HEK293 (cell line): ENCODE measurements around the gene SLC2A9.

Experiments used
- CTCF ChIA-PET: fragments of 350-600 bp; formaldehyde crosslinking; extraction: SDS; loops from one replicate; lab custom pipeline; 2021; ENCODE audit warnings: antibody characterized with exemption; lab: Yijun Ruan, JAX
- POLR2A ChIA-PET: fragments of 300-600 bp; formaldehyde crosslinking; extraction: SDS; loops from one replicate; lab custom pipeline; 2020; ENCODE audit warnings: antibody characterized with exemption, inconsistent platforms; lab: Yijun Ruan, JAX
- H3K27ac ChIP-seq: fragments of 200-500 bp; sonication (Bioruptor generic); 2 replicates; pipeline ENCODE4 v1.5.1; 2014; ENCODE audit warnings: low read depth, low read length, control low read depth, inconsistent platforms; ENCODE audit errors: extremely low read depth
- H3K36me3 ChIP-seq, 2 experiments: fragments of 200-500 bp in 1 of 2; sonication (Bioruptor generic) in 1 of 2; 1 replicate in 1 of 2; 2 replicates in 1 of 2; pipeline ENCODE4 v1.5.1; 2014 to 2017; ENCODE audit warnings: inconsistent platforms in 2 of 2, low read length in 2 of 2; ENCODE audit not compliant: control insufficient read depth in 2 of 2, insufficient read depth in 1 of 2
- H3K4me1 ChIP-seq: fragments of 200-500 bp; sonication (Bioruptor generic); 2 replicates; pipeline ENCODE4 v1.5.1; 2014; ENCODE audit warnings: mild to moderate bottlenecking, low read length, inconsistent platforms; ENCODE audit not compliant: control insufficient read depth, insufficient read depth
- H3K4me3 ChIP-seq: 2 replicates; pipeline ENCODE4 v1.5.1; 2011; ENCODE audit warnings: low read depth, mild to moderate bottlenecking, control low read depth, low read length, moderate library complexity
- H3K9me3 ChIP-seq: fragments of 200-500 bp; sonication (Bioruptor generic); 2 replicates; pipeline ENCODE4 v1.5.1; 2014; ENCODE audit warnings: low read depth, low read length, inconsistent platforms; ENCODE audit not compliant: control insufficient read depth, insufficient read depth
- CTCF ChIP-seq: fragments of 450-650 bp; formaldehyde crosslinking; IDR thresholded peaks from 2 replicates; pipeline ENCODE4 v1.5.1; 2016; ENCODE audit warnings: missing biosample characterization, missing genetic modification characterization
- IKZF3 ChIP-seq: fragments of 450-650 bp; IDR thresholded peaks from 2 replicates; pipeline ENCODE4 v1.5.0; 2018; ENCODE audit warnings: missing biosample characterization, mild to moderate bottlenecking, missing genetic modification characterization, moderate library complexity
- INSM2 ChIP-seq: fragments of 450-650 bp; formaldehyde crosslinking; IDR thresholded peaks from 2 replicates; pipeline ENCODE4 v1.5.1; 2016; ENCODE audit warnings: missing biosample characterization, missing genetic modification characterization
- REPIN1 ChIP-seq: fragments of 450-650 bp; formaldehyde crosslinking; IDR thresholded peaks from 2 replicates; pipeline ENCODE4 v1.5.1; 2017; ENCODE audit warnings: missing biosample characterization, missing genetic modification characterization, low read depth
- SP2 ChIP-seq: fragments of 450-650 bp; formaldehyde crosslinking; IDR thresholded peaks from 2 replicates; pipeline ENCODE4 v1.5.1; 2016; ENCODE audit warnings: missing biosample characterization, missing genetic modification characterization
- SP3 ChIP-seq: fragments of 450-650 bp; formaldehyde crosslinking; IDR thresholded peaks from 2 replicates; pipeline ENCODE4 v1.5.1; 2016; ENCODE audit warnings: missing biosample characterization, missing genetic modification characterization
- YY1 ChIP-seq: fragments of 450-650 bp; formaldehyde crosslinking; IDR thresholded peaks from 2 replicates; pipeline ENCODE4 v1.5.1; 2018; ENCODE audit warnings: missing biosample characterization, missing genetic modification characterization
- ZFP37 ChIP-seq: fragments of 450-650 bp; formaldehyde crosslinking; IDR thresholded peaks from 2 replicates; pipeline ENCODE4 v1.5.1; 2016; ENCODE audit warnings: missing biosample characterization, missing genetic modification characterization
- ZNF140 ChIP-seq: fragments of 450-650 bp; formaldehyde crosslinking; IDR thresholded peaks from 2 replicates; pipeline ENCODE4 v1.5.1; 2016; ENCODE audit warnings: missing biosample characterization, missing genetic modification characterization
- ZNF214 ChIP-seq: fragments of 450-650 bp; formaldehyde crosslinking; IDR thresholded peaks from 2 replicates; pipeline ENCODE4 v1.5.1; 2017; ENCODE audit warnings: missing biosample characterization, mild to moderate bottlenecking, missing genetic modification characterization, borderline replicate concordance
- ZNF280C ChIP-seq: fragments of 450-650 bp; formaldehyde crosslinking; IDR thresholded peaks from 2 replicates; pipeline ENCODE4 v1.5.1; 2016; ENCODE audit warnings: missing biosample characterization, missing genetic modification characterization
- ZNF335 ChIP-seq: fragments of 450-650 bp; formaldehyde crosslinking; conservative IDR thresholded peaks from 2 replicates; pipeline ENCODE4 v1.5.1; 2016; ENCODE audit warnings: missing biosample characterization, missing genetic modification characterization
- ZNF350 ChIP-seq: fragments of 450-650 bp; formaldehyde crosslinking; IDR thresholded peaks from 2 replicates; pipeline ENCODE4 v1.5.0; 2017; ENCODE audit warnings: missing biosample characterization, mild to moderate bottlenecking, missing genetic modification characterization
- ZNF449 ChIP-seq: fragments of 450-650 bp; formaldehyde crosslinking; IDR thresholded peaks from 2 replicates; pipeline ENCODE4 v1.5.1; 2017; ENCODE audit warnings: missing biosample characterization, mild to moderate bottlenecking, missing genetic modification characterization, moderate library complexity
- ZNF560 ChIP-seq: fragments of 450-650 bp; formaldehyde crosslinking; IDR thresholded peaks from 2 replicates; pipeline ENCODE4 v1.5.1; 2017; ENCODE audit warnings: missing biosample characterization, missing genetic modification characterization, borderline replicate concordance
- ZNF600 ChIP-seq: fragments of 450-650 bp; formaldehyde crosslinking; IDR thresholded peaks from 2 replicates; pipeline ENCODE4 v1.5.1; 2016; ENCODE audit warnings: missing biosample characterization, missing genetic modification characterization
- ZNF645 ChIP-seq: fragments of 450-650 bp; formaldehyde crosslinking; IDR thresholded peaks from 2 replicates; pipeline ENCODE4; 2016; ENCODE audit warnings: missing biosample characterization, missing genetic modification characterization
- ZNF658 ChIP-seq: fragments of 450-650 bp; formaldehyde crosslinking; IDR thresholded peaks from 2 replicates; pipeline ENCODE4; 2016; ENCODE audit warnings: missing biosample characterization, missing genetic modification characterization
- ZNF76 ChIP-seq: fragments of 450-650 bp; formaldehyde crosslinking; IDR thresholded peaks from 2 replicates; pipeline ENCODE4; 2016; ENCODE audit warnings: low read depth, missing biosample characterization, missing genetic modification characterization, borderline replicate concordance
- TF ChIP-seq, protein P1 (sequence below): fragments of 450-650 bp; formaldehyde crosslinking; IDR thresholded peaks from 2 replicates; pipeline ENCODE4 v1.5.1; 2016; ENCODE audit warnings: missing biosample characterization, missing genetic modification characterization

SLC2A9 gene

GRCh38 chr4:9927341-9928007 is 93.8 kb downstream of the SLC2A9 start:
- Histone ChIP-seq H3K36me3 (no peaks in the 10 kb centered on the region), H3K27ac (no peak overlapping the region), H3K9me3 (no peaks in the 10 kb centered on the region), H3K4me3 (no peak overlapping the region), H3K4me1 (no peaks in the 10 kb centered on the region)
- no peak for TF ChIP-seq INSM2 (tag by site-specific recombination)
- no peak for TF ChIP-seq ZNF76 (tag by site-specific recombination)
- no peak for TF ChIP-seq CTCF (tag by site-specific recombination)
- no peak for TF ChIP-seq IKZF3 (tag by site-specific recombination)
- TF ChIP-seq SP3 (tag by site-specific recombination): no peak
- no peak for TF ChIP-seq SP2 (tag by site-specific recombination)
- TF ChIP-seq REPIN1 (tag by site-specific recombination): no peak
- TF ChIP-seq ZNF335 (tag by site-specific recombination): no peak
- TF ChIP-seq ZNF350 (tag by site-specific recombination): no peak
- no peak for TF ChIP-seq YY1 (tag by site-specific recombination)
- TF ChIP-seq, protein P1, sequence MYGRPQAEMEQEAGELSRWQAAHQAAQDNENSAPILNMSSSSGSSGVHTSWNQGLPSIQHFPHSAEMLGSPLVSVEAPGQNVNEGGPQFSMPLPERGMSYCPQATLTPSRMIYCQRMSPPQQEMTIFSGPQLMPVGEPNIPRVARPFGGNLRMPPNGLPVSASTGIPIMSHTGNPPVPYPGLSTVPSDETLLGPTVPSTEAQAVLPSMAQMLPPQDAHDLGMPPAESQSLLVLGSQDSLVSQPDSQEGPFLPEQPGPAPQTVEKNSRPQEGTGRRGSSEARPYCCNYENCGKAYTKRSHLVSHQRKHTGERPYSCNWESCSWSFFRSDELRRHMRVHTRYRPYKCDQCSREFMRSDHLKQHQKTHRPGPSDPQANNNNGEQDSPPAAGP (tag by site-specific recombination): no peak
- TF ChIP-seq ZNF140 (tag by site-specific recombination): no peak
- TF ChIP-seq ZNF280C (tag by site-specific recombination): no peak
- no peak for TF ChIP-seq ZNF449 (tag by site-specific recombination)
- TF ChIP-seq ZNF560 (tag by site-specific recombination): no peak
- no peak for TF ChIP-seq ZFP37 (tag by site-specific recombination)
- TF ChIP-seq ZNF645 (tag by site-specific recombination): no peak
- no peak for TF ChIP-seq ZNF658 (tag by site-specific recombination)
- TF ChIP-seq ZNF214 (tag by site-specific recombination): no peak
- TF ChIP-seq ZNF600: no peak
- ChIA-PET POLR2A (no interaction called here), CTCF (no interaction called here)
